Jurkat, Clone E6-1 (cell line): ENCODE results near the gene DYNC1I1.

Experiments used
- DNase-seq: peaks from one replicate; pipeline ENCODE4 v3.0.0-alpha.2; 2011; ENCODE audit warnings: low read depth, low spot score
- H3K4me3 ChIP-seq: 2 replicates; pipeline ENCODE4 v1.5.1; 2011; ENCODE audit warnings: mild to moderate bottlenecking, low read length, control low read depth, moderate library complexity

DYNC1I1 gene

DNA sequence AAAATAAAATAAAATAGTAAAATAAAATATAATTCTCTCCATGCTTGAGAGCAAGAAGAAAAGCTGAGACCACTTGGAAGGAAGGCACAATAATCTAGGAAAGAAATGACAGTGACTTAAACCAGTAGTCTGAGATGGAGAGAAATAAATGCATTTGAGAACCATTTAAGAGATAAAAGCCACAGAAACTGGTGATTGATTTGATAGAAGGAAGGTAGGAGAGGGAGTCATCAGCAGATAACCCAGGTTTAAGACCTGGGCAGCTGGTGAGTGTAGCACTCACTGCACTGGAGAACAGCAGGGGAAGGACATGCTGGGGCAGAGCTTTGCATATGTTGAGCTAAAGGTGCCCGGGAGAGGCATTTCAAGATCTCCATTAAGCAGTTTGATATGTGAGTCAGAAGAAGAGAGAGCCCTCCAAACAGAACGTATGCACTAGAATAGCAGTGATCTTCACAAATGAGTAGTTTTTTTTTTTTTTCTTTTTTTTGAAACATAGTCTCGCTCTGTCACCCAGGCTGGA, 268.0 kb downstream of the DYNC1I1 start:
- no peak overlapping the region for H3K4me3 ChIP-seq
- no peak for DNase-seq

DNA sequence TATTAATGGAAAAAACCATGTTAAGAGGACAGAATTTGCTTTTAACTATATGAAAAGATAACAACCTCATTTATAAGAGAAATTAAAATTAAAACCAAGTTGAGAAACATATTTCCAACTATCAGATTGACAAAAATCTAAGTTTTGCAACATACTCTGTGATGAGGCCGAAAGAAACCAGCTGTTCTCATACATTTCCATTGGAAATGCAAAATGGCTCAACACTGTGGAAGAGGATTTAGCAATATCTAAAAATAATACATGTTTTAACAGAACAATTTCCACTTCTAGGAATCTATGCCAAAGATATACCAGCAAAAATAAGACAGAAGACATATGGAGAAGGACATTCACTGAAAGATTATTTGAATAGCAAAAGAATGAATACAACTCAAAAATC, 268.8 kb downstream of the DYNC1I1 start:
- no peak for DNase-seq
- H3K4me3 ChIP-seq = no peak overlapping the region

DNA sequence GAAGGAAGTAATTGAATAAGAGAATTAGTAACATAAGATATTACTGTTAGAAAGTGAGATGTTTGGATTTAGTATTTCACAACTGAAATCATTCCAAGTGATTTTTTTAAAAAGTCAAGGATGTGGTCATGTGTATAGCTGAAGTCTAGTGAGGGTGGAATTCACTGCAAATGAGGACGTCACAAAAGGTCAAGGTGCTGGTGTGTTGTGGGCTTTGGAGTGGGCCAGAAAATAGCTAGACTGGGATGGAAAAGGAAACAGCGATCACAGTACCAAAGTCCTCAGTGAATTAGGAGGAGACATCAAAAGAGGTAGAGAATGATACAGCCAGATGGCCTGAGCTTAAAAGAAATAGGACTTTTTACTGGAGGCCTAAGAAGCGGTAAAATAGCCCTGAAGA, 272.8 kb downstream of the DYNC1I1 start:
- DNase-seq = no peak
- no peak overlapping the region for H3K4me3 ChIP-seq

DNA sequence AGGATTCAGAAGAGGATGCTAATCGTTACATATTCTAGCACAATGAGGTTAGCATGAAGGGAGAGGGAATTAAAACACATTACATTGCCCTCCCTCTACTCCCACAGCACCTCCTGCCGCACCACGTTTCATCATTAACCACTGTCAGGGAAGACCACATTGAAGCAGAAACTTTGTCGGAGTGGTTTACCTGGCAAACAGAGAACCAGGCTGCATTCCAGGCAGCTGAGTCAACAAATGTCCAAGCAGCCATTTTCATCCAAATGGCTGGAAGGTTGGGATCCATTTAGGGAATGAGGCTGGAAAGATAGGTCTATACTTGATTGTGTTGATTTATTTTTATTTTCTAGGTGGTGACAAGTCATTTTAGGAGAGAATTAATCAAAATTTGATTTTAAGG, 273.6 kb downstream of the DYNC1I1 start:
- no peak for DNase-seq
- no peak overlapping the region for H3K4me3 ChIP-seq

DNA sequence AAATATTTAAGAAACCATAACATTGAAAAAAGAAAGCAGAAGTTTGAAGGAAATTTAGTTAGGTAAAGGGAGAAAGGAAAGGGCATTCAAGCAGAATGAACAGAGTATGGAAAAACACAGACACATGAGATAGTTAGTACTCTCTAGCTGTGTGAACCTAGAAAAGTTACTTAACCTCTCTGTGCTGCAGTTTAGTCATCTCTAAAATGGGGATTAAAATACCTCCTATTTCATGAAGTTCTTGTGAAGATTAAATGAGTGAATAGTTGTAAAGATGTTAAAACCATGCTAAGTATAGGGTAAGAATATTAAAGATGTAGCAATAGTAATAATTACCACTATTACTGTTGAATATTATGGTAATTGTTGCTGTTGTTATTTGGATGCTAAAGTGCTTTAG, 279.9 kb downstream of the DYNC1I1 start:
- no peak for DNase-seq
- H3K4me3 ChIP-seq = no peak overlapping the region

DNA sequence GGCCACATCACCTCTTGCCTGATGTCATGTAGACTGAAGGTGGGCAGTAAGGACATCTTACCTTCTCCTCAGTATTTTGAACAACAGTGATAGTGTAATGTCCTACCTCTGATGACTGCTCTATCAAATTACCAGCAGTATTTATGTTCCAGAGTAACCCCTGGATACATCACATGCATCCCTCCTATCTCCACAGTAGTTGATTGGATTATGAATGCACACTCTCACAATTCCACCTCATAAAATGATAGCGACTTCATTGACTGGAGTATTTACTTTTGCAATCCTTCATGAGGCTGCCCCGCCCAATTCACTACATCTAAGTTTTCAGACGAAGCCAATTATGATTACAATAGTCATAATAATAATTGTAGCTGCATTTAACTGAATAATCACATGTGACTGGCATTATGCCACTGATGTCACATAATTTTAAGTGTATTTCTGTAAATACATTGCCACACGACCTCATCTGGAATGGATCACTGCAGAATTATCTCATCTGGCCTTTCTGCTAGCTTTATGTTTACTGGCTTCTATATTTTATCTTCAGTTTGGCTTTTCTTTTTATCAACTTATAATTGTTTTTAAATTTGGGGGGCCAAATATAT, 280.6 kb downstream of the DYNC1I1 start:
- H3K4me3 ChIP-seq = no peak overlapping the region
- no peak for DNase-seq

DNA sequence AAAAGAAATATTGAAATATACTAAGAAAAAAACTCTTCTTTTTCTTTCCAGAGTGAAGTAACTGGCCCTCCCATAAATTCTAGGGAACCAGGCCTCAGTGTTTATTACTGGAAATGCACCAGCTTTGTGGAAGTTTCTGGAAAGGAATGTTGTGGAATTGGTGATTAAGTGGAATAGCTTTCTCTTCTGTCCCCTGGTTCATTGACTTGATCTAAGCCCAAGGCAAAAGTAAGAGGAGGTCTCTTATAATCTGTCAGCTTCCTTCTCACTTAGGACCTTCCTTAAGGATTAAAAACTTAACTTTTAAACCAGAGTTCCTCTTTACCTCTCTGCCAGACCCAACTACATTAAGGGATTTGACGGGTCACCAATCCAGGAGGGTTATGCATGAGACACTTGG, 283.4 kb downstream of the DYNC1I1 start:
- no peak for DNase-seq

DNA sequence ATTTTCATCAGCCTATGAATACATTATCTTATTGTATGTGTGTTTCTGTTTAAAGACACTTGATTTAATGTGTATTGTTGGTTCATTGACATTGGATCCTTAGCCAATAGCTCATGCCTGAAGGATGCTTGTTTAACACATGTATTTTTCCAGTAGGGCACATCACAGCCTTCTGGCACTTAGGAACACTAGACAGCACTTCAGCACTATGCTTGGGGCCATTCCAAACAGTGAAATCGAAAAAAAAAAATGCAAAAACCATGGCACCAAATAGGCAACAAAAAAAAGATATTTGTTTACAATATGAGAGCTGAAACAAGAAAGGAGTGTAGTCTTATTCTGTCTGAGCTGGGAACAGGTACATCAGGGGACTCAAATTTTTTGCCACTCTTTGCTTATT, 286.7 kb downstream of the DYNC1I1 start:
- no peak for DNase-seq
- no peak overlapping the region for H3K4me3 ChIP-seq

More for the DNA sequence above, 283.4 kb downstream of the DYNC1I1 start:
- no peak overlapping the region for H3K4me3 ChIP-seq

DNA sequence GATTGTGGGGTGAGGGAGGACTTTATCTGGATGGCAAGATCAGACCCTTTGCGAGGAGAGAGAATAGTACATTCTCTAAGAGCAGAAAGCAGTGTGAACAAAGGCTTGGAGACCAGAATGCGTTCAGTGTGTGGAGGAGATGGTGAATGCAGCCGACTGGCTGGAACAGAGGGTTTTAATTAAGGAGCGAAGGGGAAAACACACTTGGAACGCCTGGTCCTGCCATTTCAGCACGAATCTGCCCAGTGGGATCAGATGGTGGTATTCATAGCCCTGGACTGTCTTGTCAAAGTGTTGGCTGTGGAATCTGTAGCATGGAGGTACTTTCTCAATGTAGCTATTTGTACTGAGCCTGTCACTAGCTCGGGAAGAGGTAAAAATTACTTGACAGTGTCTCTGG, 288.7 kb downstream of the DYNC1I1 start:
- no peak for DNase-seq
- no peak overlapping the region for H3K4me3 ChIP-seq

DNA sequence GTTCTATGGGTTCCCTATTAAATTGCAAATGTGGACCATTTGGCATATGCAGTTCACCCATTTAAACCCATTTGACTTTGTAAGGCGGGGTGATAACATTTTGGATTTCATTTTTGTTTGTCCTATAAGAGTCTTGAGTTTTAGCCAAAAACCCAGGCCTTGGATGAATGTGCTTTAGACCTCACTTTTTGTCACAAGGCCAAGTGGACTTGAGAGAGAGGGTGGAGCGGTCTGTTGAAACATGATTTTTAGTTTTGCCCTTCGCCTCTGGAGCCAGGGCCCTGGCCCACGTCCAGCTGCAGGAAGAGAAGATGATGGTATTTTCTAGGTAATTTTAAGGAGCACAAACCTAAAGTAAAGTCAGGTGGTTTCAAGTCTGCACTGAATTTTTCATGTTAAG, 289.5 kb downstream of the DYNC1I1 start:
- no peak overlapping the region for H3K4me3 ChIP-seq
- DNase-seq = no peak

DNA sequence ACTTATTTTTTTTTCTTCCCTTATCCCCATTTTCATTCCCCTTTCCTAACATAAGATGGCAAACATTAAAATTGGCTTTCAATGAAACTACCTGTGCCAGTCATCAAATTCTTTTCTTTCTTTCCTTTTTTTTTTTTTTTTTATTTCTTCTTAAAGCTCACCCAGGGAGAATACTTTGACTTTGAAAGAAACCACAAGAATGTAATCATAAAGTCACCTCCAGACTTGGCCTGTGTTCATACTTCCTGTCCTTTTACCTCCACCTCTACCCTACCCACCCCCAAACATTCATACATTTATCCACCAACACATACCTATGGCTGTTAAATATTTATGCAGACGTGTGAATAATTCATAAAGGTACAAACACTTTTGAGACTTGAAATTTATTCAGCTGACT, 295.0 kb downstream of the DYNC1I1 start:
- no peak for DNase-seq

DNA sequence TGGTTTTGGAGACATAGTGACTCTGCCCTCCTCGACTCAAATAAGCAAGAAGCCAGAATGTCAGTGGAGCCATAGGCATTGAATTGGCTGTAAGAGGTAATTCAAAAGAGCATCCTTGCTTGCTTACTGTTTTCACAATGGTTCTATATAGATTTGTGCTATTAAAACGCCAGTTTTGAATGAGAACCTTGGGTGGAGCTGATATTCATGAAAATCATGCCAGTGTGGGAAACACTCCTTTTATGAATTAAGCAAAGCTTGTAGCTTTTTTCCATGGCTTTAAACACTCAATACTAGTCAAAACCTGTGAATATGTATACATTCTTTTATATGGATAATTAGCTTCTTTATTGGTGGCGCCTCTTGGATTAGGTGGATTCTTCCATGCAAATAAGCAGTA, 297.0 kb downstream of the DYNC1I1 start:
- DNase-seq = no peak
- no peak overlapping the region for H3K4me3 ChIP-seq

More for the DNA sequence above, 295.0 kb downstream of the DYNC1I1 start:
- no peak overlapping the region for H3K4me3 ChIP-seq

DNA sequence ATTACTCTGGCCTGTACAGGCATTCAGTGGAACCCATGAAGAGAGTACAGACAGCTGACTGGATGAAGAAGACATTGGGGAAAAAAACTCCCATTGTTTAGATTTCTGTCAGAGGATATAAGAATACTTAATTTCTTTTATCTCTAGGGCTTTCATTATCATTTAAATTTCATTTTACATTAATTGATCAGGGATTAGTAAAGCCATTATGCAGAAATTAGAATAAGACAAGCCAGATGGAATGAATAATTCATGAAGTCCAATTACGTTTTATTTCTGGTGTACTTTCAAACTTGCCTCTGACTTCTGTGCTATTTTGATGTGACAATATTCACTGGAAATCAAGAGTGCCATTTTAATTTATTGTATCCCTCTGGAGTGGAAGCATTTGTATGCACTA, 302.5 kb downstream of the DYNC1I1 start:
- DNase-seq = no peak
- no peak overlapping the region for H3K4me3 ChIP-seq

DNA sequence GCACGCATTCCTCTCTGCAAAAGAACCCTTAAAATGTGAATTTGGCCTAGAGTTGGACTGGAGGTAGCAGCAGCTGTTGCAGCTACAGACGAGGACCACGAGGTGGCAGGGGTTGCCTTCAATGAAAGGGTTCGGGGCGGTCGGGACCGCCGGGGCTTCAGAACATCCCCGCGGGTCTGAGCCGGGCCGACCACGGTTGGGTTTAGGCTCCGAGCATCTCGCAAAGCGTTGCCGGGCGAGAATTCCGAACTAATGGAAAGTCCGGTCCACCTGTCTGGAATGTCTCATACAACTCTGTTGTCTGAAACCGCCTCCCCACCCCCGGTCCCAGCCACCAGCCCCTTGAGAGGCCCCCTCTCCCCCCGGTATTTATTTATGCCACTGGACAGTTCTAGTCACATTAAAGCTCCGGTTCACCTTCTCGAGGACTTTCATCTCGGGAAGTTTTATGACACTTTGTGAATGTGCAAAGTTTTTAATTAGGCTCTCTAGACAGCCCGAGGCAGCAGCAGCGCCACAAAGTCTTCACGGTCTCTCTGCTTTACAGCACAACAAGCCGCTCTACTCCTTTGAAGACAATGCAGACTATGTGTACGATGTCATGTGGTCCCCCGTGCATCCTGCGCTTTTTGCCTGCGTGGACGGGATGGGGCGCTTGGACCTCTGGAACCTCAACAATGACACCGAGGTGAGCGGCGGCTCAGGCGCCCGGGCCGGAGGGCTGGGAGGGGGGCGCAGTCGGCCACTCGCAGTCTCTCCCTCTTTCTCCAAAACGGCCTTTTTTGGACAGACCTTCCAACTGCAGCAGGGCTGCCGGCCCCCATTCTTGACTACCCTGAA, 303.4 kb downstream of the DYNC1I1 start:
- peak; percentile 12 for DNase-seq
- peak overlapping the region; percentile 34 for H3K4me3 ChIP-seq

DNA sequence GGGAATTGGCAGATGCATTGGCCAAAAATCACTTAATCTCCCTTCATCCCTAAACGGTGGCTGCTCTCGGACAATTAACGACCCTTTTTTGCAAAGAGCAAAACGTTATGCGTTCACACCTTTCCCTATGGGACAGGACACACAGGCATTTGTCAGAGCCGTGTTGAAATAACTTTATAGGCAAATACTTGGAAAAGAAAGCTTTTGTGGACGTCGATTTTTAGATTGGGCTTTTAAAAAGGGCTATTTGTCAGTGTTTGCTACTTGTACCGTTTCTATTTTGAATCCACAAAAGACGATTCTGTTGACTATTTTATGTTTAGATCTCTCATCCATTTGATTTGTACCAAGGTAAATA, 304.0 kb downstream of the DYNC1I1 start:
- no peak overlapping the region for H3K4me3 ChIP-seq
- DNase-seq = no peak

DNA sequence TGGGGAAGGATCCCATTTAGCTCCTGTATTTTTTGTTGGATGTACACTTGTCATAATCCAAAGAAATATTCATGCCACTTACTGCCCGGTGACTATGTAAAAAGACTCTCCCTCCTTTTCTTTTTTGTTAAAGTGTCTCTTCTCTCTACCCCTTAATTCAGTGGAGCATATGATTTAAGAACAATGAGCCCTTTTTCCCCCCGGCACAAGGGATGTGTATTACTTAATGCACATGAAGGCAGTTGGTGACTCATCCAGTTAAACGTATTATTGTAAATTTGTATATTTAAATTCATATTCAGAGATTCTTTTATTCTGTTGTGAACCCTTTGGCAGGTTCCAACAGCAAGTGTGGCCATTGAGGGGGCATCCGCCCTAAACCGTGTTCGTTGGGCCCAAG, 307.7 kb downstream of the DYNC1I1 start:
- no peak overlapping the region for H3K4me3 ChIP-seq
- DNase-seq = no peak

DNA sequence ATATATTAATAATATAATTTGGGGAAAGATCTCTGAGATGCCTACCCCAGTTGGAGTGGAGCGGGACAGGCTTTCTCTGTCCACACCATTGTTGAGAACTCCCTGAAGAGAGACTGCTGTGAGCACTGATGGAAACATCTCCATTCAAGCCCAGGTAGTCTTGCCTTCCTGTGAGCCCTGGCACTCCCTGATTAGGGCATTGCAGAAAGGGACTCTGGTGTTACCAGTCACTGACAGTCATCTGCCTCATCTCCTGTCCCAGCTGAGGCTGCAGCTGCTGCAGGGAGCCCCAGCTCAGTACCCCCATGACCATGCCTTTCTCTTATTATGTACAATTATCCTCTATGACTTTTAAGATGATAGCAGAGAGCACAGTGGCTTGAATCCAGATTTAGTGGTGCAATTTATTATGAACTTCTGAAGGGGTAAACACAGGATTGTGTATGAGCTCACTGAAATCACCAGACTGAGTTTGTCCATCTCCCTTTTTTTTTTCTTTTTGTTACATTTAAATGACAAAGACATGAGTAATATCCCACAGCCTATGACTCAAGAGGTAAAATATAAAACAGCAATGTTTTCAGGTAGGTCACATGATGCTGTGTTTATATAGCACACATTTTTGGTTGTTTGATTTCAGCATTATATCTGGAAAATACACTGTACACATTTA, 312.7 kb downstream of the DYNC1I1 start:
- no peak for DNase-seq
- H3K4me3 ChIP-seq = no peak overlapping the region

DNA sequence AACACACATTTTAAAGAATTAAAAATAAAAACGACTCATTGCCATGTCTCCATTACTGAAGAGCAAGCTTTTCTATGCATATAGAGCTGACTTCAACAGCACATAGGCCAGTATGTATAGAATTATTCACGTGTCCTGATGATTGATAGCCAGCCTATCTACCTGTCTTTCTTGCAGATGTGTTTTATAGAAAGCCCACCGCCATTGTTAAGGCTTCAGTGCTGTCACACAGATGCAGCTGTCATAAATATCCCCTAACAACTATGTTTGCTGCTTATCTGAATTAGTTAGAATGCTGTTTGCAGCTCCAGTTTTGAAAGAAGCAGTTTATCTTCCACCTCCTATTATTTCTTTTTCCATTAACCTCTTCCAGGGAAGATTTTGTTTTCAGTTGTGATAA, 313.6 kb downstream of the DYNC1I1 start:
- H3K4me3 ChIP-seq = no peak overlapping the region
- DNase-seq = no peak

DNA sequence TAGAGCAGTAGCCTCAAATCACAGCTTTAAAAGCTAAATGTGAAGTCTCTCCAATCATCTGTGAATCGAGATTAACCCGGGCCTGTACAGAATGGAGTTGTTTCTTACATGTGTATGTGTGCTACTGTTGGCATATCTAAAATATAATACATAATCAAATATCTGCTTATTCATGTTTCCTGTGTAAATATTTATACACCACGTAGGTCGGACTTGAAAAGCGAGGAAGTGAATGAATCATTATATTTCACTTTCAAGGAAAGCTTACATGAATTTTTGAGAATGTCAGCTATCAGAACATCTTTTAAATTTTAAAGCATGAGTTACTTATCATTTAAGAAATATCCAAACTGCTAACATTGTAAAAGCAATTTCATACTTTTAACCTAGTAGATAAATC, 316.2 kb downstream of the DYNC1I1 start:
- H3K4me3 ChIP-seq = no peak overlapping the region
- no peak for DNase-seq

DNA sequence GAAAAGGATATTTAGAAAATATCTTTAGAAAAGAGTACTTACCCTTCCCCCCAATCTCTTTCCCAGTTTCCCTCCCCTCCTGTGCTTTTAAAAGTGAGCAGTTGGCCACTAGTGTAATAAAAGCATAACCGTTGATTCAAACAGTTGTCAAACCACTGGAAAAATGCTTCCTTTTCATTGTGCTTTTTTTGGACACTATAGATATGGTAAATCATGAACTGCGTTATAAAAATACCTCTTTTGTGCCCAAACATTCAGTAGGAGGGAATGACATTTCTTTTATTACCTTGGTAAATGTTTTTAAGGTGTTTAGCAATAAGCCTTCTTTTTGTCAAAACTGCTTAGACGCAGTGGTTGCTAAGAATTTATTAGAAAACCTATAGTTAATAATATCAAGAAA, 317.2 kb downstream of the DYNC1I1 start:
- no peak for DNase-seq
- H3K4me3 ChIP-seq = no peak overlapping the region
